BLaER1 (cell line): Measurements from ENCODE around the gene SGMS1.

Experiments used
- H3K27ac ChIP-seq: shearing (Covaris generic); formaldehyde crosslinking; 2 replicates; pipeline ENCODE4 v1.8.1; 2022
- H3K27me3 ChIP-seq: shearing (Covaris generic); formaldehyde crosslinking; 2 replicates; pipeline ENCODE4 v1.8.1; 2022
- H3K36me3 ChIP-seq: shearing (Covaris generic); formaldehyde crosslinking; 2 replicates; pipeline ENCODE4 v1.8.1; 2022
- H3K4me1 ChIP-seq: shearing (Covaris generic); formaldehyde crosslinking; 2 replicates; pipeline ENCODE4 v1.8.1; 2022
- H3K4me2 ChIP-seq: shearing (Covaris generic); formaldehyde crosslinking; 2 replicates; pipeline ENCODE4 v1.8.1; 2022
- H3K4me3 ChIP-seq: shearing (Covaris generic); formaldehyde crosslinking; 2 replicates; pipeline ENCODE4 v1.8.1; 2022
- H3K9ac ChIP-seq: shearing (Covaris generic); formaldehyde crosslinking; 2 replicates; pipeline ENCODE4 v1.8.1; 2022
- H3K9me3 ChIP-seq: shearing (Covaris generic); formaldehyde crosslinking; 2 replicates; pipeline ENCODE4 v1.8.1; 2022
- H4K20me1 ChIP-seq: shearing (Covaris generic); formaldehyde crosslinking; 2 replicates; pipeline ENCODE4 v1.8.1; 2022
- Cebpa-rat ChIP-seq: shearing (Covaris generic); IDR thresholded peaks from 2 replicates; pipeline ENCODE4 v1.8.1; 2022

The SGMS1 gene

GRCh38 chr10:50345545-50345944 lies 278.2 kb downstream of the SGMS1 start:
- peaks cover 22% of the 10 kb centered on the region for H3K4me1 ChIP-seq
- H3K9ac ChIP-seq: no peak overlapping the region
- H3K4me3 ChIP-seq: no peak overlapping the region
- H3K27me3 ChIP-seq: no peaks in the 10 kb centered on the region
- no peak for TF ChIP-seq Cebpa-rat
- no peak overlapping the region for H3K27ac ChIP-seq
- H3K4me2 ChIP-seq: no peak overlapping the region
- peaks cover 5% of the 10 kb centered on the region; the same call in 1 of the 2 replicates for H4K20me1 ChIP-seq
- H3K36me3 ChIP-seq: peaks cover 34% of the 10 kb centered on the region
- peaks cover 39% of the 10 kb centered on the region for H3K9me3 ChIP-seq

GRCh38 chr10:50343702-50344331 lies 279.9 kb downstream of the SGMS1 start:
- no peaks in the 10 kb centered on the region for H3K27me3 ChIP-seq
- peaks cover 31% of the 10 kb centered on the region for H3K36me3 ChIP-seq
- H3K9me3 ChIP-seq: peaks cover 22% of the 10 kb centered on the region
- H3K9ac ChIP-seq: no peak overlapping the region
- no peak overlapping the region for H3K4me3 ChIP-seq
- no peak overlapping the region for H3K4me2 ChIP-seq
- H3K4me1 ChIP-seq: peaks cover 22% of the 10 kb centered on the region
- H4K20me1 ChIP-seq: peaks cover 5% of the 10 kb centered on the region; the same call in 1 of the 2 replicates
- no peak for TF ChIP-seq Cebpa-rat
- no peak overlapping the region for H3K27ac ChIP-seq

- TF ChIP-seq Cebpa-rat: no peak
Measured at GRCh38 chr10:50341987-50342386, 281.8 kb downstream of the SGMS1 start.

GRCh38 chr10:50336140-50336539 lies 287.6 kb downstream of the SGMS1 start:
- Histone ChIP-seq H4K20me1 (no peaks in the 10 kb centered on the region), H3K4me3 (no peak overlapping the region), H3K27ac (no peak overlapping the region), H3K36me3 (0 out of 2 replicates have a peak, but pooled peaks cover 8% of the 10 kb centered on the region), H3K4me1 (no peaks in the 10 kb centered on the region), H3K9ac (no peak overlapping the region), H3K9me3 (no peaks in the 10 kb centered on the region), H3K4me2 (no peak overlapping the region), H3K27me3 (no peaks in the 10 kb centered on the region)
- TF ChIP-seq Cebpa-rat: no peak

More at GRCh38 chr10:50341987-50342386, 281.8 kb downstream of the SGMS1 start:
- Histone ChIP-seq H3K4me1 (peaks cover 10% of the 10 kb centered on the region), H3K27me3 (no peaks in the 10 kb centered on the region), H3K9me3 (peaks cover 18% of the 10 kb centered on the region), H3K9ac (no peak overlapping the region), H3K4me2 (no peak overlapping the region), H3K27ac (no peak overlapping the region), H3K4me3 (no peak overlapping the region), H4K20me1 (no peaks in the 10 kb centered on the region), H3K36me3 (peaks cover 31% of the 10 kb centered on the region)

- no peak for TF ChIP-seq Cebpa-rat
- no peaks in the 10 kb centered on the region for H4K20me1 ChIP-seq
Measured at GRCh38 chr10:50335397-50335796, 288.4 kb downstream of the SGMS1 start.

GRCh38 chr10:50334273-50334672 lies 289.5 kb downstream of the SGMS1 start:
- Histone ChIP-seq H3K9ac (no peak overlapping the region), H3K4me2 (no peak overlapping the region), H3K4me3 (no peak overlapping the region), H3K36me3 (no peaks in the 10 kb centered on the region), H3K27ac (no peak overlapping the region), H4K20me1 (no peaks in the 10 kb centered on the region), H3K27me3 (no peaks in the 10 kb centered on the region), H3K4me1 (no peaks in the 10 kb centered on the region), H3K9me3 (no peaks in the 10 kb centered on the region)
- TF ChIP-seq Cebpa-rat: no peak

More at GRCh38 chr10:50335397-50335796, 288.4 kb downstream of the SGMS1 start:
- H3K27me3 ChIP-seq: no peaks in the 10 kb centered on the region
- no peak overlapping the region for H3K4me3 ChIP-seq
- no peaks in the 10 kb centered on the region for H3K9me3 ChIP-seq
- H3K27ac ChIP-seq: no peak overlapping the region
- no peak overlapping the region for H3K4me2 ChIP-seq
- H3K4me1 ChIP-seq: no peaks in the 10 kb centered on the region
- 0 out of 2 replicates have a peak, but pooled peaks cover 7% of the 10 kb centered on the region for H3K36me3 ChIP-seq
- H3K9ac ChIP-seq: no peak overlapping the region

GRCh38 chr10:50333872-50334271 lies 289.9 kb downstream of the SGMS1 start:
- no peak for TF ChIP-seq Cebpa-rat
- H4K20me1 ChIP-seq: no peaks in the 10 kb centered on the region
- H3K4me2 ChIP-seq: no peak overlapping the region
- H3K4me3 ChIP-seq: no peak overlapping the region
- no peaks in the 10 kb centered on the region for H3K27me3 ChIP-seq
- no peaks in the 10 kb centered on the region for H3K9me3 ChIP-seq
- H3K4me1 ChIP-seq: no peaks in the 10 kb centered on the region
- no peaks in the 10 kb centered on the region for H3K36me3 ChIP-seq
- no peak overlapping the region for H3K27ac ChIP-seq
- H3K9ac ChIP-seq: no peak overlapping the region

- TF ChIP-seq Cebpa-rat: no peak
- Histone ChIP-seq H3K9ac (no peak overlapping the region), H3K4me1 (no peaks in the 10 kb centered on the region), H3K36me3 (no peaks in the 10 kb centered on the region), H3K4me2 (no peak overlapping the region), H3K9me3 (no peaks in the 10 kb centered on the region), H4K20me1 (no peaks in the 10 kb centered on the region), H3K4me3 (no peak overlapping the region), H3K27me3 (no peaks in the 10 kb centered on the region), H3K27ac (no peak overlapping the region)
Measured at GRCh38 chr10:50332108-50332842, 291.5 kb downstream of the SGMS1 start.

- no peaks in the 10 kb centered on the region for H3K27me3 ChIP-seq
Measured at GRCh38 chr10:50331486-50331885, 292.3 kb downstream of the SGMS1 start.

More at GRCh38 chr10:50331486-50331885, 292.3 kb downstream of the SGMS1 start:
- H3K4me1 ChIP-seq: 0 out of 2 replicates have a peak, but pooled peaks cover 4% of the 10 kb centered on the region
- H3K9me3 ChIP-seq: no peaks in the 10 kb centered on the region
- H3K9ac ChIP-seq: no peak overlapping the region
- no peak for TF ChIP-seq Cebpa-rat
- no peaks in the 10 kb centered on the region for H4K20me1 ChIP-seq
- H3K36me3 ChIP-seq: no peaks in the 10 kb centered on the region
- no peak overlapping the region for H3K4me2 ChIP-seq
- no peak overlapping the region for H3K4me3 ChIP-seq
- H3K27ac ChIP-seq: no peak overlapping the region
